ENCODE results near the gene LBHD2. TPM values are rescaled to one million over a fixed set of nuclear protein-coding genes. Genes with fewer than 3 reads are reported as not detected.

The LBHD2 gene
- total and polyA plus RNA-seq, 10 of the 15 experiments (the other 5 are each of a cell fraction or from before 2014, with no cell fraction given): not detected

- TF ChIP-seq CTCF (IDR thresholded peaks at IDR 0.05 in 2 of 3, conservative IDR thresholded peaks at IDR 0.05 in 1 of 3; ENCODE audit: control insufficient read depth in 2 of 3, extremely low read depth in 1 of 3, insufficient read depth in 1 of 3, low read depth in 3 of 3, low read length in 3 of 3) (peak; percentile 96 to 98 (median 98)), ZNF207 (IDR thresholded peaks at IDR 0.05; ENCODE audit: borderline replicate concordance) (no peak), CREB1 (IDR thresholded peaks at IDR 0.05; ENCODE audit: low read depth) (no peak), NFYA (IDR thresholded peaks at IDR 0.05; ENCODE audit: borderline replicate concordance, low read depth, low read length) (no peak), RFX5 (IDR thresholded peaks at IDR 0.05; ENCODE audit: low read depth, low read length) (no peak), MEF2A (IDR thresholded peaks at IDR 0.05; ENCODE audit: insufficient read depth, low read depth, low read length) (no peak), PRDM15 (CRISPR knock-in tag; IDR thresholded peaks at IDR 0.05) (no peak), STAT1 (conservative IDR thresholded peaks at IDR 0.05) (0 out of 2 replicates have a peak, but pooled peaks have one; percentile 59), SMARCA5 (IDR thresholded peaks at IDR 0.05) (peak; percentile 40; the same call in 1 of the 2 replicates), YY1 (IDR thresholded peaks at IDR 0.05; ENCODE audit: low read depth, low read length) (peak; percentile 64; the same call in 1 of the 2 replicates), ZBTB40 (IDR thresholded peaks at IDR 0.05; ENCODE audit: borderline replicate concordance) (no peak), NRF1 (conservative IDR thresholded peaks at IDR 0.05; ENCODE audit: low read depth, low read length) (no peak), KDM1A (IDR thresholded peaks at IDR 0.05; ENCODE audit: borderline replicate concordance) (no peak), USF1 (IDR thresholded peaks at IDR 0.05; ENCODE audit: borderline replicate concordance, extremely low read length, insufficient read depth, low read depth, low read length) (no peak), BMI1 (IDR thresholded peaks at IDR 0.05; ENCODE audit: borderline replicate concordance) (no peak), RB1 (IDR thresholded peaks at IDR 0.05; ENCODE audit: borderline replicate concordance) (peak; percentile 85; the same call in 1 of the 2 replicates), FOXM1 (IDR thresholded peaks at IDR 0.05; ENCODE audit: low read depth, low read length) (no peak), MYB (IDR thresholded peaks at IDR 0.05; ENCODE audit: borderline replicate concordance, low read depth, low read length) (no peak), YBX1 (IDR thresholded peaks at IDR 0.05) (0 out of 2 replicates have a peak, but pooled peaks have one; percentile 56)
Measured at GRCh38 chr14:103104654-103105452, 20.8 kb downstream of the LBHD2 start (continued).
